ENCODE measurements around the gene PIK3AP1.
A peak's percentile ranks its signal among the peaks of the same experiment; 100 is the strongest.
"Not testable (repeated sequence)": the region's sequence is repeated elsewhere in the genome, so short reads cannot be mapped to it uniquely, and the experiment has no call there.

PIK3AP1 gene

DNA sequence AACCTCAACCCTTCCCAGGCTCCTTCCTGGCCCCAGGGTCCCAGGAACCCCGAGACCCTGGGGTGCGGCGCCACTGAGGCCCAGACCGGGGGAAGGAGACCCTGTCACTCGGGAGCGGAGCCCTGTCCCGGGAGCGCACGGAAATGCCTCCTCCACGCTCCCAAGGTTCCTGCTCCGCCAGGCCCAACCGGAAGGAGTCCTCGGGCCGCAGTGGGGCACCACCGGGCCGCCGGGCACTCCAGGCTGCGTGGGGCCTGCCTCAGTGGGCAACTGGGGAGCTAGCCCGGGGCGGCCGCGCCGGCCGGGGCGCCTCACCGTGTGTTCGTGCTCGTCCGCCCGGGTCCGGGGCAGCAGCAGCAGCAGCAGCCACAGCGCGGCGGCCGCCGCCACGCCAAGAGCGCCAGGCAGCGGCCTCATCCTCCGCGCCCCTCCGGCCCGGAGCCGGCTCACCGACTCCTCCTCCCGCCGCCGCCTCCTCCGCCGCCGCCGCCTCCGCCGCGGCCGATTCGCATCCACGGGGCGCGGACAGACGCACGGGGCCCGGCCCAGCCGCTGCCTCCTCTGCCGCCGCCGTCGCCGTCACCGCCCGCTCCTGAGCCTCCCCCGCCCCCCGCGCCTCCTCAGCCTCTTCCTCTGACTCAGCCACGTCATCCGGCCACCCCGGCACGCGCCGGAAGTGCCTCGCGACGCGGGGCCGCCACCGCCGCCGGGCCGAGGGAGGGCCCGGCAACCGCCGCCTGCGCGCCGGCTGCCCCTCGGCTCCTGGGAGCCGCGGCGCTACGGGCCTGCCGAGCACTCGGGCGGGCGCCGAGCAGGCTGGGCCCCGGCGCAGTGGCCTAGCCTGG, 133.7 kb downstream of the PIK3AP1 start, which contains the start of gene TM9SF3:
Gene TM9SF3, minus strand, starts transcription at position 594 of the 845 bp plus-strand sequence. Its CDS starts 177 bp downstream, at position 417.
- peak within 1 kb of the TSS; percentile 95 for H3K9ac ChIP-seq (ENCODE audit: low read length)
- H3K4me1 ChIP-seq (ENCODE audit: control insufficient read depth, insufficient read depth, low read length): peaks cover 30% of the 10 kb centered on the region
- no peaks in the 10 kb centered on the region for H3K9me3 ChIP-seq (ENCODE audit: control insufficient read depth, low read length)
- H3K27me3 ChIP-seq (ENCODE audit: control insufficient read depth, insufficient read depth, low read length): no peaks in the 10 kb centered on the region
- peak within 1 kb of the TSS; percentile 68 for H3K4me3 ChIP-seq (ENCODE audit: low read length)
- no peaks in the 10 kb centered on the region for H3K36me3 ChIP-seq (ENCODE audit: control insufficient read depth, insufficient read depth, low read length)

DNA sequence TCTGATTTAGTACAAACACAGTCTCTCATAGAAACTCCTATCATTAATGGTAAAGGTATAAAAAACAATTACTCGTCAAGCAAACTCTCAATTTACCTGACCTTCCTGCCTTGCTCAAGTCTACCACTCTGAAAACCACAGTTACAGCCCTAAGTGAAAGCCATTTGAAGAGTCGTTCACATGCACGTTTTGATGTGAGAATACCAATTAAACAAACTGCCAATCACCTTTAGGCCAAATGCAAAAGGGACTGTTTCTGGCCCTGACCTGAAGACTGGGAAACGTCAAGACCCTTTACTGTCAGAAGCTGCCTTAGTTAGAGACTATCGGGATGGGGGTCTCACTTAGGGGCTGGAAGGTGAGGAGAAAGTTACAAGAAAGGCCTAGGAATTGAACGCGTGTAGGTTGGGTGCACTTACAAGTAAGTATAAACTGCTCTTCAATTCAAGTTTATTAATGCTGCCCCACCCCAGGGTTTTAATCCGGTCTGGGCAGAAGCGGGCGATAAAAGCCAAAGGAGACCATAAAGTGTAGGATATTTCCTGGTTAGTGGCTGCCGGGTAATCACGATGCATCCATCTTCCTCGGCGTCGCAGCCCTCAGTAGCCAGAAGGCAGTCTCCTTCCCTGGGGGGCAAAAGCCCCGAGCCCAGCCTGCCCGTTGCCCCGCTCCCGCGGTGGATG, 134.4 kb downstream of the PIK3AP1 start:
- H3K9me3 ChIP-seq (ENCODE audit: control insufficient read depth, low read length): no peaks in the 10 kb centered on the region
- peak overlapping the region; percentile 95 for H3K9ac ChIP-seq (ENCODE audit: low read length)
- H3K27me3 ChIP-seq (ENCODE audit: control insufficient read depth, insufficient read depth, low read length): no peaks in the 10 kb centered on the region
- H3K36me3 ChIP-seq (ENCODE audit: control insufficient read depth, insufficient read depth, low read length): no peaks in the 10 kb centered on the region
- H3K4me1 ChIP-seq (ENCODE audit: control insufficient read depth, insufficient read depth, low read length): peaks cover 30% of the 10 kb centered on the region
- H3K4me3 ChIP-seq (ENCODE audit: low read length): peak overlapping the region; percentile 37

DNA sequence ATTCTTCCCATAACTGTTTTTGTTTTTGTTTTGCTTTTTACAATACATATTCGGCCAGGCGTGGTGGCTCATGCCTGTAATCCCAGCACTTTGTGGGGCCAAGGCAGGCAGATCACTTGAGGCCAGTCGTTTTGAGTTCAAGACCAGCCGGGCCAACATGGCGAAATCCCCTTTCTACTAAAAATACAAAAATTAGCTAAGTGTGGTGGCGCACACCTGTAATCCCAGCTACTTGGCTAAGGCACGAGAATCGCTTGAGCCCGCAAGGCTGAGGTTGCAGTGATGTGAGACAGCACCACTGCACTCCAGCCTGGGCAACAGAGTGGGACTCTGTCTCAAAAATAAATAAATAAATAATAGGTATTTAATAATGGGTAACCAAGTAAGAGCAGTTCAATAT, 135.8 kb downstream of the PIK3AP1 start:
- Histone ChIP-seq H3K9ac (ENCODE audit: low read length) (peak overlapping the region; percentile 55), H3K4me3 (ENCODE audit: low read length) (no peak overlapping the region), H3K4me1 (ENCODE audit: control insufficient read depth, insufficient read depth, low read length) (peaks cover 37% of the 10 kb centered on the region), H3K27me3 (ENCODE audit: control insufficient read depth, insufficient read depth, low read length) (no peaks in the 10 kb centered on the region), H3K9me3 (ENCODE audit: control insufficient read depth, low read length) (no peaks in the 10 kb centered on the region), H3K36me3 (ENCODE audit: control insufficient read depth, insufficient read depth, low read length) (no peaks in the 10 kb centered on the region)

DNA sequence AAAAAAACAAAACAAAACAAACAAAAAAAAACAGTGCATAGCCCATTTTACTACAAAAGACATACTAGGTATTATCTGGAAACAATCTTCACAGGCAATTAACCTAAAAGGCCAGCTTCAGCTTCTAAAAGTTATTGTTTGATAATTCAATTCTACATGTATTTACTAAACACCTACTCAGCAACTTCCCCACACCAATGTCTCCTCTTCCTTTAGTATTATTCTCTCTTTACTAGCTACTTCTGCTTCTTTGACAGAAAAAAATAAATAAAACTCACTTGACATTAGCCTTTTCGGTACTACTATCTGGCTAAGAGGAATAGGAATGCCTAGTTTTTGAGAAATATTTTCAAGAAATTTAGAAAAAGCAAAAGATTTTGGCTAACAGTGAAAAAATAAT, 136.3 kb downstream of the PIK3AP1 start:
- Histone ChIP-seq H3K36me3 (ENCODE audit: control insufficient read depth, insufficient read depth, low read length) (no peaks in the 10 kb centered on the region), H3K9me3 (ENCODE audit: control insufficient read depth, low read length) (no peaks in the 10 kb centered on the region), H3K4me1 (ENCODE audit: control insufficient read depth, insufficient read depth, low read length) (peaks cover 37% of the 10 kb centered on the region), H3K4me3 (ENCODE audit: low read length) (no peak overlapping the region), H3K9ac (ENCODE audit: low read length) (peak overlapping the region; percentile 55), H3K27me3 (ENCODE audit: control insufficient read depth, insufficient read depth, low read length) (no peaks in the 10 kb centered on the region)

DNA sequence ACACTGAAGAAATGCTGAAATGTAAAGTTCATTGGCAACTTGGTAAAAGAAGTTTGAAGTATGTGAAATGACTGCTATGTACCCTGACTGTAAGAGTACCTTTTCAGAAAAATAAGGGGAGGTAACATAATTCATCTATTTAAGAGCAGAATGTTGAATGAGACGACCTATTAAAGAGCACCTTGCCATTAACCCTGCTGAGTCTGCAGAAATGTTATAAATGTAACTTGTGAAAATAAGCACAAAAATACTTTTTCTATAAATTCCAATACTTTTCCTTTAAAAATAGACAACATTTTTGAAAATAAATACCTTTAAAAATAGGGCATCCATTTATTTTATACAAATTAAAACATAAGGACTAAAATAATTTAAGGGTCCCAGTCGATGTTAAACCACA, 141.2 kb downstream of the PIK3AP1 start:
- Histone ChIP-seq H3K9me3 (ENCODE audit: control insufficient read depth, low read length) (no peaks in the 10 kb centered on the region), H3K4me3 (ENCODE audit: low read length) (no peak overlapping the region), H3K4me1 (ENCODE audit: control insufficient read depth, insufficient read depth, low read length) (peaks cover 52% of the 10 kb centered on the region), H3K27me3 (ENCODE audit: control insufficient read depth, insufficient read depth, low read length) (no peaks in the 10 kb centered on the region), H3K36me3 (ENCODE audit: control insufficient read depth, insufficient read depth, low read length) (no peaks in the 10 kb centered on the region), H3K9ac (ENCODE audit: low read length) (no peak overlapping the region)

DNA sequence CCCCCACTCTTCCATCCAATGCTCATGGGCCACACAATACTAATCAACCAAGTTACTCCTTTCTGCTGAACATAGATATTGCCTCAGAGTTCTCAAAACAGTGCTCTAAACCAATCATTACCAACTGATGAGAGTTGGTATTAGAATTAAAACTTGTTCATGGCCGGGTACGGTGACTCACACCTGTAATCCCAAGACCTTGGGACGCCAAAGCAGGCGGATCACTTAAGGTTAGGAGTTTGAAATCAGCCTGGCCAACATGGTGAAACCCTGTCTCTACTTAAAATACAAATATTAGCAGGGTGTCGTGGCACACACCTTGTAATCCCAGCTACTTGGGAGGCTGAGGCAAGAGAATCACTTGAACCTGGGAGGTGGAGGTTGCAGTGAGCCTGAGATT, 141.7 kb downstream of the PIK3AP1 start:
- no peaks in the 10 kb centered on the region for H3K9me3 ChIP-seq (ENCODE audit: control insufficient read depth, low read length)
- H3K4me1 ChIP-seq (ENCODE audit: control insufficient read depth, insufficient read depth, low read length): peaks cover 50% of the 10 kb centered on the region
- no peak overlapping the region for H3K4me3 ChIP-seq (ENCODE audit: low read length)

DNA sequence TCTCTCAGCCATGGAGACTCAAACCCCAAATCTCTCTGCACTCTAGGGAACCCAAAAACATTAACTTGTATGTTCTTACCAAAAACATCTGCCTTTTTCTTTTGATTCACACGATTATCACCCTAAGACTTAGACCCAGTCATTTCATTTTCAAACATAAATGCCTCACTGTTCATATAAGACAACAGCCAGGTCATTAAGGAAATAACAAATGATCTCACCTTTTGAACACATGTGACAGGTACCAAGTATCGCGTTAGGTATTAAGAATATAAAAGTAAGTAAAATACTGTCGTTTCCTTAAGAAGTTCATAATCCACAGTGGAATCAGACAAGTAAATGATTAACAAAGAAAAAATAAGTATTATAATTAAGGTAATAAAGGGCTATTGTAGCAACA, 142.3 kb downstream of the PIK3AP1 start:
- H3K9me3 ChIP-seq (ENCODE audit: control insufficient read depth, low read length): no peaks in the 10 kb centered on the region
- no peaks in the 10 kb centered on the region for H3K27me3 ChIP-seq (ENCODE audit: control insufficient read depth, insufficient read depth, low read length)
- H3K9ac ChIP-seq (ENCODE audit: low read length): peak overlapping the region; percentile 3
- peaks cover 50% of the 10 kb centered on the region for H3K4me1 ChIP-seq (ENCODE audit: control insufficient read depth, insufficient read depth, low read length)
- no peaks in the 10 kb centered on the region for H3K36me3 ChIP-seq (ENCODE audit: control insufficient read depth, insufficient read depth, low read length)
- no peak overlapping the region for H3K4me3 ChIP-seq (ENCODE audit: low read length)

More for the DNA sequence above, 141.7 kb downstream of the PIK3AP1 start:
- Histone ChIP-seq H3K27me3 (ENCODE audit: control insufficient read depth, insufficient read depth, low read length) (no peaks in the 10 kb centered on the region), H3K9ac (ENCODE audit: low read length) (peak overlapping the region; percentile 3), H3K36me3 (ENCODE audit: control insufficient read depth, insufficient read depth, low read length) (no peaks in the 10 kb centered on the region)

DNA sequence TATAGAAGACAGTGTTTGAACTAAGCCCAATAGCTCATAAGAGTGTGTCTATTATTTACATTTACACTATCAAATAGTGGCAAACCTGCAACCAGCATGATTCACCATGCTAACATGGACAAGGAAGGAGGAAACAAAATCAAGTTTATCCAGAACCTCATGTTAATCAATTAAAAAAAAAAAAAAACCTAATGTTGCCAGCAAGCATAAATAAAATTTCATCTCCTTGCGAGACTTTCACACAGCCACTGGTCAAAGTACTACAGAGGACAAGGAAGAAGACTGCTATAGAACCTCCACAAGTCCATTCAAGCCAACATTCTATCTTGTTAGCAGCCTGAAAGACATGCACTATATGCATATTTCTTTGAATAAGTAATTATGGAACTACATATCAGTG, 143.2 kb downstream of the PIK3AP1 start:
- Histone ChIP-seq H3K4me1 (ENCODE audit: control insufficient read depth, insufficient read depth, low read length) (peaks cover 58% of the 10 kb centered on the region), H3K9ac (ENCODE audit: low read length) (no peak overlapping the region), H3K4me3 (ENCODE audit: low read length) (no peak overlapping the region), H3K36me3 (ENCODE audit: control insufficient read depth, insufficient read depth, low read length) (no peaks in the 10 kb centered on the region), H3K27me3 (ENCODE audit: control insufficient read depth, insufficient read depth, low read length) (no peaks in the 10 kb centered on the region), H3K9me3 (ENCODE audit: control insufficient read depth, low read length) (no peaks in the 10 kb centered on the region)

DNA sequence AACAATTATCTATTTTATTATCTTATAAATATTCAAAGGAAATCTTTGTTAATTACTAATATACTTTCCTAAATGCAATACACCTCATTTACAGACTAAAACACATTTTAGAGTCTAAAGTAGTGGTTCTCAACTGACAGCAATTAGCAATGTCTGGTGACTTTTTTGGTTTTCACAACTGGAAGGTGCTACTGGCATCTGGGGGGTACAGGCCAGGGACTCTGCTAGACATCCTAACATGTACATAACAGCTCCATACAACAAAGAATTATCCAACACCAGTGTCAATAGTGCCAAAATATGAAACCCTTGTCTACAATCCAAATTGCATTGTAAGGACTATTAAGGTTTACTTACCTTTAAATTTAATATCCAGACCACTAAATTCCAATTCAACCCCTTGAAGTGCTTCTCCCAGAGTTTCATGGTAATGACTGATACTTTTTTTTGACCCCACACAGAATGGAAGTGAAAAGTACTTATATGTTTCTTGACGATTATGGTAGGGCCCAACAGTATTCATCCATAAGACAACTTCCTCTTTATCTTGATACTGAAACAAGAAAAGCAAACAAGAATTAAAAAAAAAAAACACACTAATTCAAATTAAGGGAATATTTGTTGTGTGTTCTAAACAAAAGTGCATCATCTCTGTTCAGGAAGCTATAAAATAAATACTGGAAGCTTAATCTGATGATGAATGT, 143.9 kb downstream of the PIK3AP1 start:
- no peak overlapping the region for H3K4me3 ChIP-seq (ENCODE audit: low read length)
- H3K4me1 ChIP-seq (ENCODE audit: control insufficient read depth, insufficient read depth, low read length): peaks cover 64% of the 10 kb centered on the region
- H3K9ac ChIP-seq (ENCODE audit: low read length): no peak overlapping the region
- H3K27me3 ChIP-seq (ENCODE audit: control insufficient read depth, insufficient read depth, low read length): no peaks in the 10 kb centered on the region
- no peaks in the 10 kb centered on the region for H3K9me3 ChIP-seq (ENCODE audit: control insufficient read depth, low read length)
- no peaks in the 10 kb centered on the region for H3K36me3 ChIP-seq (ENCODE audit: control insufficient read depth, insufficient read depth, low read length)

DNA sequence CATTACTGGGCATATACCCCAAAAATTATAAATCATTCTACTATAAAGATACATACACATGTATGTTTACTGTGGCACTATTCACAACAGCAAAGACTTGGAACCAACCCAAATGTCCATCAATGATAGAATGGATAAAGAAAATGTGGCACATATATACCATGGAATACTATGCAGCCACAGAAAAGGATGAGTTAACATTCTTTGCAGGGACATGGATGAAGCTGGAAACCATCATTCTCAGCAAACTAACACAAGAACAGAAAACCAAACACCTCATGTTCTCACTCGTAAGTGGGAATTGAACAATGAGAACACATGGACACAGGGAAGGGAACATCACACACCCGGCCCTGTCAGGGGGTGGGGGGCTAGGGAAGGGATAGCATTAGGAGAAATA, 145.8 kb downstream of the PIK3AP1 start:
- not testable (repeated sequence) for H3K9ac ChIP-seq (ENCODE audit: low read length); H3K9me3 ChIP-seq (ENCODE audit: control insufficient read depth, low read length); H3K36me3 ChIP-seq (ENCODE audit: control insufficient read depth, insufficient read depth, low read length); H3K27me3 ChIP-seq (ENCODE audit: control insufficient read depth, insufficient read depth, low read length); H3K4me3 ChIP-seq (ENCODE audit: low read length)
- H3K4me1 ChIP-seq (ENCODE audit: control insufficient read depth, insufficient read depth, low read length): peaks cover 57% of the 10 kb centered on the region

DNA sequence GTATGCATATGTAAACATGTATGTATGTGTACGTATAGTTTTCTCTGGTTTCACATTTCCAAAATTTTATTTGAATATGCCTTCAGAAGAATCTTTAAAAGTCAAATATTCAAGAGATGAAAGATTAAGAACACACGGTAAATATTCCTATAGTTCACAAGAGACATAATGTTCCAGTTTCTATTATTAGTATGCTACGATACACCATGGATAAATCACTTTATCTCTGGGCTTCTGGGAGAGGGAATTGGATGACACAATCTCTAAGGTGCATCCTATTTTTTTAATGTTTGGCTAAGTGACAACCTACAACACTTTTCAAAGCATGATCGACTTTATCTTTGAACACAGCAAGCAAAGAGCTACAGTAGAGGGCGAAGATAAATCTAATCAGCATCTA, 147.3 kb downstream of the PIK3AP1 start:
- Histone ChIP-seq H3K9ac (ENCODE audit: low read length) (no peak overlapping the region), H3K36me3 (ENCODE audit: control insufficient read depth, insufficient read depth, low read length) (no peaks in the 10 kb centered on the region), H3K9me3 (ENCODE audit: control insufficient read depth, low read length) (no peaks in the 10 kb centered on the region), H3K27me3 (ENCODE audit: control insufficient read depth, insufficient read depth, low read length) (no peaks in the 10 kb centered on the region), H3K4me3 (ENCODE audit: low read length) (no peak overlapping the region), H3K4me1 (ENCODE audit: control insufficient read depth, insufficient read depth, low read length) (peaks cover 50% of the 10 kb centered on the region)

Data from mucosa of stomach (tissue), 1 donor.